NCI-H1436 treated with DMSO at 0.1 percent for 48 hours (cell line): ENCODE results near the gene TGFBR2.
"Not testable (repeated sequence)": the region's sequence is repeated elsewhere in the genome, so short reads cannot be mapped to it uniquely, and the experiment has no call there.

Experiments
- DNase-seq: peaks from one replicate; lab custom pipeline; 2025; lab: John Stamatoyannopoulos, UW

The TGFBR2 gene

DNA sequence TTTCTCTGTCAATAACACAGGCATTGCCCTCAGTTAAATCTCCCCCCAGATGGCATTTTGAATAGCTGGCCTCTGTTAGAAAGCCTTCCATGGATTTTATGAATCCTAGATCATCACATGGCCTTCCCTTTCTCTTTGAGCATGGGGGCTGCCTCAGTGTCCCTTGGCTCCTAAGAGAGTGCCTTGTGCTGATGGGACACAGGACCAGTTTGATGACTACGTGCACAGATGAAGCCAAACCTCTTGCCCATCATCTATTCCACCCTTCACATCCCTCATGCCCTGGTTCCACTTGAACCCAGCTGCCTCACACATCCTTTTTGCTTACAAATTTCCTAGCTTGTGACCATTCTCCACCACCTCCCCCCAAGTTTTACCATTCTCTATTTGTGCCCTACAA is 12.9 kb downstream of the TGFBR2 start:
- no peak for DNase-seq

DNA sequence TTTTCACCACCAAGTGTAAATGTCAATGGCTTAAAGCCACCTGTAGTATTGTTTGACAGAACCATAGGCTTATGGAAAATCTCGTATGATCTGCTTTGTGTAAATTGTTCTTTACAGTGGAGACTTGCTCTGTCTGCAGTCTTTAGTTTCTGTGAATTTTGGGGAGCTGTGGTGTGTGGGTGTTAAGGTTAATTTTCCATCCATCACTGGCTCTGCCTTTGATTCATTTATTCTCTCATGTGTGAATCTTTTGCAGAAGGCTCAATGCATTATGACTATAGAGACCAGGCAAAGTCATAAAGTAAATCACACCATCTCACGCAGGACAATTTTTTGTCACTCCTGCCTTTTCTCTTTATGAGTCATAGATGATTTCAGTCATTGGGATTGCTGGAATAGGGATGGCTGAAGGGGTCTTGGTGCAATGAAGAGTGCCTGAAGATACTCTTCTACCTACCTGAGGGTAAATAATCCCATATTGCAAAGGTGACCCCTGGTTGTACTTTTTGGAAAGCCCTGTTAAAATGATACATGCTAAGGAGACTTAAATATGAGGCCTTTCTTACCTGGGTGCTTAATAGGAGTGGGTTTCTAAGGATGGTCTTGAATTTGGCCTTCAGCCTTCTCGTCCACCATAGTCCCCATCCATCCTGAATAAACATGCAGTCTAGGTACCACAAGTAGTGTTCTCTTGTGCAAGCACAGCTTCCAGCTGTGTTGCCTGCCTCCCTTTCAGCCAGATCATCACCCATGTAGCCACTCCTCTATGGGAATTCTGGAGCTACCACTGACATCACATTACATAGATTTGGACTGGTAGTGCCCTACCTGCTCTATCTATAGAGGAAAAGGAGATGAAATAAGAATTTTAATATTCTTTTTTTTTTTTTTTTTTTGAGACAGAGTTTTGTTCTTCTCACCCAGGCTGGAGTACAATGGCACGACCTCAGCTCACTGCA is 14.3 kb downstream of the TGFBR2 start:
- no peak for DNase-seq

DNA sequence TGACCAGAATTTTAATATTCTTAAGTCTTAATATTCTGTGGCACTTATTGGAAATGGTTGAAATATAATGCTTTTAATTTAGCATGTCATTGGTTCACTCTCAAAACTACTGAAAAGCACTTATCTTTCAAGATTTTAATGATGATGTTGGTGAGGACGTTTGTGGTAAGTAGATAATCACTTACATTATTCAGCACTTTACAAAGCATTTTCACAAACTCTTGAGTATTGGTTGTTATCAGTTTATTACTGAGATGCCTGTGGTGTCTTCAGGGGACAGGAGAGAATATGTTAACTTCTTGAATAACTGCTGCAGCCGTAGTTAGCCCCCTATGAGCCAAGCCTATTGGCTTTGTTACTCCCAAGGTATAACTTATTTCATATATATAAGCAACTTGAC is 15.2 kb downstream of the TGFBR2 start:
- DNase-seq: no peak

DNA sequence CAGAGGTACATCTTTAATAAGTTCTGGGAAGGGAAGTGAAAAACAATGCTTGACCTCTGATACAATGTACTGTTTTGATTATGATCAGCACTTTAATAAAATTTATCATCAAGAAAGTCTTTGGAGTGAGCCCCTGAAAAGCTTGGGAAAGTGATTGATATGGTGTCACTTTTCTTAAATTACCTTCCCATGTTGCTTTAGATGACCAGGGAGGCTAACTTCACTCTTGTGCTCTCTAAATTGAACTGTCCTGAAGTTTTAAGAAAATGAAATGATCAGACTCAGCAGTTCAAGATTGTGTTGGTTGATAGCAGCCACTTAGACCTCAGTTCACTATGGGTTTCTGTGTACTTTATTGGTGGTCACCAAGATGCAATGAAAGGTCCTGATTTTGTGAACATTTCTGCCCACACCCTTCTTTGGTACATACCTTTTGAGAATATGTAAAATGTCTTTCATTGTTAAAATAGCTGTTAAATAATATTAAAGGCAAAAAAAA is 15.7 kb downstream of the TGFBR2 start:
- no peak for DNase-seq

DNA sequence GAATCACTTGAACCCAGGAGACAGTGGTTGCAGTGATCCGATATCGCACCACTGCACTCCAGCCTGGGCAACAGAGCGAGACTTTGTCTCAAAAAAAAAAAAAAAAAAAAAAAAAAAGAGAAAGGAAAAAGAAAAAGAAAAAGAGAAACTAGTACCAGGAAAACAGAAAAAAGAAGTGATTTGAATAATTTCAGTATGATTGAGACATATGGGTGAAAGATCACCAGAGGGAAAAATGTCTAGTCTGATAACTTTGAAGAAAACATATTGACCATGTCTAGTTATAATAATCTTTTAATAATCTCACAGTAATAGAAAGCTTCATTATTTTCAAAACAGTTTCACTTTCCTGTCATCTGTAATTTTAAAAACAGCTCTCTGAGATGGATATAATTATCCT is 16.4 kb downstream of the TGFBR2 start:
- no peak for DNase-seq

DNA sequence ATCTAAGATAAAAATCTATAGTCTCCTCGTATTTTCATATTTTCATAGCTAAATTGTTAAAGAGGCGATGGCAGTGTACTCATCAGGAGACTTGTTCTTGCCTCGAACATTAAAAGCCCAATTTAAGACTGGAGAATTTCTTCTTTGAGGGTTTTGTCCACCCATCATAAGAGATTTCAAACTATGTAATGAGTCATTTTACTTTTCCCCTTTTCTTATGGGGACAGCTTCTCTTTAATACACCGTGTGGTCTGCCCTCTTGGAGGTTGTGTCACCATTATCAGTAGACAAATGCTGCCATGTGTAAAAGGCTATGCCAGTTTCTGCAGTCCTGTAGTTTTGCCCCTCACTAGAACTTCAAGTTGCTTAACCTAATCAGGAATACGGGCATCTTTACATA is 16.9 kb downstream of the TGFBR2 start:
- DNase-seq: no peak

DNA sequence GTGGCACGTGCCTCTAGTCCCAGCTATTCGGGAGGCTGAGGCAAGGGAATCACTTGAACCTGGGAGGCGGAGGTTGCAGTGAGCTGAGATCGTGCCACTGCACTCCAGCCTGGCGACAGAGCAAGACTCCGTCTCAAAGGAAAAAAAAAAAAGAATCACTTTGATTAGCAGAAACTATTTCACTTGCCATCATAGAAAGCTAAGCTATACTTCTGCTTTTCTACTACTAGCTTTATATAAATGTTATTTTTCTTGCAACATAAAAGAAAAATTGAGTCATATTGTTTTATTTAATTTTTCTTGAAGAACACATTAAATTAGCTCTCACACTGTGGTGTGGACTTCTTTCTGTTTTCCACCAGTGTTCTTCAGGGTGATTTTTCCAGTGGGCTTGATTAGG is 18.1 kb downstream of the TGFBR2 start:
- not testable (repeated sequence) for DNase-seq

DNA sequence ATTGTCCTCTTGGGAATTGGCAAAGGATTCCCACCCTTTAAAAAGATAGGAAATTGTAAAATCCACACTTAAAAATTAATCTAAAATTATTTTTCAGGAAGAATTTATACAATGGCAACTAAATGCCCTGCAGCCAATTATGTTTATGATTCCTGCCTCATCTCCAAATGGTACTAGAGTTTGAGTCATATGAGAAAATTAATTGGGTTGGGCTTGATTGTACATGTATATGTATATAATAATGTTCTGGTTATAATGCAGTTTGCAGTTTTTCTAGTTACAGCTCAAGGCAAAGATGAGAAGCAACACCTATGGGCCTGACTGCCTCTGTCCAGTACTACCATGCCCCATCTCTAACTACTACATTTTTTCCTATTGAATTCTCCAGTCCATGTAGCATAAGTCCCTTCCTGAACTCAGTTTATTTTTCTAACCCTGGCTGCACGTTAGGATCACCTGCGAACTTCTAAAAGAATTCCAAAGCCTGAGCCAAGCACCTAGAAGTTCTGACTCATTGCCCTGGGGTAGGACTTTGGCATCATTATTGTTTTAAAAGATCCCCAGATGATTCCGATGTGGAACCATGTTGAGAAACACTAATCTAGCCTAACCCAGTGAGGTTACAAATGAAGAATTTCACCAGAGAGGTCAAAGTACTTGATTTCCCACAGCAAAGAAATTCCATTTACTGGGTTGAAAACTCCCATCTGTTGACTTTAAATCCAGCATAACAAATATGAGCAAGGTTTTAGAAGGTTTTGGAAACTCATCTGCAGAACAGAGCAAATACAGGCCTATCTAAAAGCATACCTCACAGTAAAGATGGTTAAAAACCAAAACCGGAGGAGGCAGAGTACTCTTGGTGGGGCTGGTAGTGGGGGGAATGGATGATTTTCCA is 19.4 kb downstream of the TGFBR2 start:
- DNase-seq: no peak

DNA sequence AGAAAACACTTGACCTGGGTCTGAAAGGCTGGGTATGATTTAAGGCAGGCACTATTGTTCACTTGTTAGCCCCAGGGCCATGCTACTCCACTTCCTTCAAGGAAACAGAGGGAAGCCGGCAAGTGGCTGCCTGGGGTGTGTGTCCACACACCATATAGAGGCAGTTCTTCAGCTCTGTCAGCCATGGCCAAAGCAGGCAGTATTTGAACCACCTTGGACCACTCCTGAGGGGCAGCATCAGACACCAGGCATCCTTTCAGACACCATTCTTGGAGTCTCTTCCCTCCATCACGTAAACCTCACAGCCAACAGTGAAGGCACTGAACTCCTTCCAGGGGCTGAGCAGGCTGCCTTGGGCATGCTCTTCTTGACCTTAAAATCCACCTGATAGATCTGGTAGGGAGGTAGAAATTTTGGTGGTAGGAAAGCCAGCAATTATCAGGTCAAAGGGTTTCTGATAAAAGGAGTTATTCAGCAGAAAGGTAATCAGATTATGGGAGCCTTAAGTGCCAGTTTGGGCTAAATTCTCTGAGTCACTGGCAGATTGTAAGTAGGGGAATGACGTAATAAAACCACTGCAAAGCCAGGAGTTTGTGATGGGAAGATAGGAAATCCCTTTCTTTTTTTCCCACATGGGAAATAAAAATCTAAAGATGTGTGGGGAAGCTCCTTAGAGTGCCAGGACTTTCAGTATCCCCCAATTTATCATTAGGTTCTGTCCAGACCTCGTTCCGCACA is 20.2 kb downstream of the TGFBR2 start:
- no peak for DNase-seq

DNA sequence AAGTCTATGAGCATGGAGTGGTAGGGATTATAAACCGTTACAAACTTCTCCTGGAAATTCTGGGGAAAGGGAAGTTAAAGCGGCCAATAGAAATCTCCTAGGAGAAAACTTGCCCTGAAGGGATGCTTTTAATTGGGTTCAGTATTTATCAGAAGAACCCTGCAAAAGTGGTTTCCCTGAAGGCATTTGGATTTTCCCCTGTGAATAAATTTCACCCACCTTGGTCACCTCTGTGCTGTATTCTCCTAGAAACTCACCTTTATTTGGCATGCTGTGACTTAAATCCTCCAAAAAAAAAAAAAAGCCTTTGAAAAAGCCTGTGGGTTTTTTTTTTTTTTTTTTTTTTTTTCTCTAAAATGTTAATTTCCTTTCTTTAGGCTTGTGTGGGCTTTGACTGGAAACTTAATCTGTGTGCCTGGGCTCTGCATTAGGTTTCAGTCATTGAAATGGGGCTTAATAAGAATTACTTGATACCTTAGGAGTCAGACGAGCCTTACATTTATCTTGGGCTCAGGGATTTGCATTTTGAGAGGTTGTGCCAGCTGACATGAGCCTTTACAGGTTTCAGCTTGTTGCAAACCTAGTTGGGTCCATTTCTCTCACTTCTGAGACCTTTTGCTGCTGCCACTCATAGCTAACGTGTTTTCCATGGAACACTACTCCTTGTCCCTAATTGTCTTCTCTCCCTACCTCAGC is 22.0 kb downstream of the TGFBR2 start:
- no peak for DNase-seq

DNA sequence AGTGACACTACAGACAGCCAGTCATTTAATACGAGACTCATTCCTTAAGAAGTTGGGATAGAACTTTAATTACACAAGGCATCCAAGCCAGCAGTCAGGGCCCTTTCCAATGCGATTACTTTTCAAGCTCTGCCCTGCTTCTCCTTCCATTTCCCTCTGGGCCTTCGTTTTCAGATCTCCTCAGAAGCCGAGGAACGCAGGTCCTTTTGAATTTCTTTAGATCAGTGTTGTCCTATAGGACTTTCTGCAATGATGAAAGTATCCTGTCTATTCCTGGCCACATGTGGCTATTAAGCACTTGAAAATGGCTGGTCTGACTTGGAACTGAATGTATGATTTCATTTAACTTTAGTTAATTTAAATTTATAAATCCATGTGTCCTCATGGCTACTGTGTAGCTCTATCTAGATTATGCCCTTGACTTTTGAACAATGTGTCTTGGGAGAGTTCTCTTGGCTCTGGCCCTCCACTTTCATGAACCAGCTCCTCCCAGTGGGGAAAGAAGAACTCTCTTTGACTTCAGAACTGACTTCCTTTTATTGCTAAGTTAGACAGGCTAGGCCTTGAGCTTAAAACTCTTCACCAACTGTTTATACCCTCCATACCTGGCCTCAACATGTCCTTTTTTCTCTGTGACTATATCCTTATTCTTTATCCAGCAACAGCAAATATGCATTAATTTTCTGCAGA is 22.6 kb downstream of the TGFBR2 start:
- DNase-seq: no peak

DNA sequence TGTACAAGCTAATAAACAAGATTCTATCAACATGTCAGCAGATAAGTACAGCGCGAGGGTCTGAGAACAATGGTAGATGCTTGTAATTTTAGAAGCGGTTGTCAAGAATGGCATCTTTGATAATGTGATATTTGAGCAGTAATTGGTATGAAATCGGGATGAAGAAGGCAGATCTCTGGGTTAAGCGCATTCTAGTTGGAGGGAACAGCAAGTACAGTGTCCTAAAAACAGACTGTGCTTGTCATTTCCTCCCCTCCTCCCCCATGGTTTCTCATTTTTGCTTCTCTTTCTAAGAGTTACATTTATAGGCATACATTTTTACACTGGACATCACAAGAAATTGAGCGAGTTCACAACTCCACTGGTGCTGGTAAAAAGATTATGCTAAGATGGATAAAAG is 23.3 kb downstream of the TGFBR2 start:
- no peak for DNase-seq

DNA sequence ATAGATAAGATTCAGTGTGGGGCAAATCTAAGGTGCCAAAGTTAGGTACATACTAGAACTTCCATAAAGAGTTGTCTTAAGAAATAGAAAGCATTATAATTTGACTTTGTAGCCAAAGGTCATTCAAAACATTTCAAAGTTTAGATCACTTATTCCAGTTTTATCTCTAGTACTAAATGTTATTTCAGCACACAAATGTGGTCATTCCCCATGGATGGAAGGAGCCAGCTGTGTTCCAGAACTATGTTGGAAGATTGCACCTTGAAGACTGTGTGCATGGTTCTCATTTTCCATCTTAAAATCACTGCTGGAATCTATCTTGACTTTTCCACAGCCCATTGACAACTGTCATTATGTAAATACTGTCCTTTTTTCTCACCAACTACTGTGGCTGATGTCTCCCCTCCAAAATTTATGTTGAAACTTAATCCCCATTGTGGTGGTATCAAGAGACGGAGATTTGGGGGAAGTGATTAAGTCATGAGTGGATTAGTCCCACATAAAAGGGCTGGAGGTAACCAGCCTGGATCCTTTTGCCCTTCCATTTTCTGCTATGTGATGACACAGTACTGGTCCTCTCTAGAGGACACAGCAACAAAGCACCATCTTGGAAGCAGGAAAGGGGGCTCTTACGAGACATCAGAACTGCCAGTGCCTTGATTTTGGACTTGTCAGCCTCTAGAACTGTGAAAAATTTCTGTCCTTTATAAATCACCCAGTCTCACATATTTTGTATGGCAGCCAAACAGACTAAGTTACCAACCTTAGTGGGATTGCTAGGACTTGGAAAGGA is 24.0 kb downstream of the TGFBR2 start:
- DNase-seq: no peak

DNA sequence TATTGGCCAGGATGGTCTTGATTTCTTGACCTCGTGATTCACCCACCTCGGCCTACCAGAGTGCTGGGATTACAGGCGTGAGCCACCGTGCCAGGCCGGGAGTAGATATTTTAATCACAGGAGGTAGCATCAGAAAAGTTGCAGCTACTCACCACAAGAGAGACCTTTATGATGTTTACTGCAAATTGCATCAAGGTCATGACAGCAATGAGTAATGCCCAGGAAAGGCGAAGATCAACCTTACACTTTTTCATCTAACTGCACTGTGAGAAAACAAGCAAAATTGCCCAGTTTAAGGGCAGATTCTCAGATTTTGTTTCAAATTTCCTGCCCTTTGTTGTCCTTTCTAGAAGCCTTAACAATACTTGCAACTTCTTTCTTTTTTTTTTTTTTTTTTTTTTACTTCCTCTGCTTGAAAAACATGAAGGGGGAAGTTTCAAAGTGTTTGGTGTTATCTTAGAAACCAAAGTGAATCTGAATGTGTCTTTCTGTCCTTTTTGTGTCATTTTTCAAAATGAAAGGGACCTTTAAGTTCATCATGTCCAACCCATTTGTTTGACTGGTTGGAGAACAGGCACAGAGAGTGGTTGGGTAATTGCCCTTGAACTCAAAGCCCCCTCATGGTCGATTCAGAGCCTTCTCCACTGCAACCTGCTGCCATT is 25.0 kb downstream of the TGFBR2 start:
- no peak for DNase-seq

DNA sequence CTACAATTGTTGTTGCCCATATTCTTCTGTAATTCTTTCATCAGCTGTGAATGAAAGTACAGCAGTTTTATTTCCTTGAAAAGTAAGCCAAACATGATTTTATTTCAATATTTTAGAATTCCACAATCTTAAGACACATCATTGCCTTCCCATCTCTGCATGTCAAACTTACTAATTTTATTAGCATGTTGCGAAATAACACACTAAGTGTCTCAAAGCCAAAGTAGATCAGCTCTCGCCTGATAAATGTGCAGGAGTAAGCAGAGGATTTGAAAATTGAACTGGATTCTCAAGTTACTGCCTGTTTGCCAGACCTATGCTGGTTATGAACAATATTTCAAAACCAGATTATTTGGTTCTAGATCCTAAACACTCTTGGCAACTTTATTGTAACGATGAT is 25.7 kb downstream of the TGFBR2 start:
- no peak for DNase-seq

DNA sequence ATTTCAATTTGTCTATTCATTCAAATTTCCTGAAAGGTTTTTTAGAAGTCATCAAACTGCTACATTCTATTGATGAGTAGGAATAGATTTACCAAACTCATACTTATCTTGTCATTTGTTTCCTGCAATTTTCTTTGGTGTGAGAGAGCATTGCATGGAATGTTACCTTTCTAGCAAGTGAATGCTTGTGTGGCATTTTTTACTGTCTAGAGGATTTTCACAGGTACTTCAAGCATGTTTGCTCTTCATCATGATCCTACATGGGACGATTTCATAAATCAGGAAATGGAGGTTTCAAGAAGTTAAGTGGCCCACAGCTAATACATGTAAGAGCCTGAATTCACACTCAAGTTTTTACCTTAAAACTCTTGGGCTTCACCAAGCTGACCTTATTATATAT is 26.1 kb downstream of the TGFBR2 start:
- DNase-seq: no peak

DNA sequence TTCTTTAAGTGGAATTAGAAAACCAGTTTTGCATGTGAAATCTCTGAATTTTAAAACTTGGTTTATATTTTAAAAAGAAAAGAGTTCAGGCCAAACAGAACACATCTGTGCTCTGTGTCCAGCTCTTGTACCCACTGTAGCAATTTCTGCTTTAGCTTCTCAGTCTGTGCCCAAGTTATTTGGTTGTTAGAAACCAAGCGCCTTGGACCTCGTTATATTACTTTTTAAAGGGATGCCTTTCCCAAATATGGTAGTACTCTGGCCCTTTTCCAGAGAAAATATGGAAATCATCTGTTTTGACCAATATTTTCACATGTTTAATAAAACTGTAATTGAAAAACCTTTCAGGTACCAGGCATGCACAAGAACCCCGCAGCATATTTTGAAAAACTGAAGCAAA is 27.3 kb downstream of the TGFBR2 start:
- DNase-seq: no peak

DNA sequence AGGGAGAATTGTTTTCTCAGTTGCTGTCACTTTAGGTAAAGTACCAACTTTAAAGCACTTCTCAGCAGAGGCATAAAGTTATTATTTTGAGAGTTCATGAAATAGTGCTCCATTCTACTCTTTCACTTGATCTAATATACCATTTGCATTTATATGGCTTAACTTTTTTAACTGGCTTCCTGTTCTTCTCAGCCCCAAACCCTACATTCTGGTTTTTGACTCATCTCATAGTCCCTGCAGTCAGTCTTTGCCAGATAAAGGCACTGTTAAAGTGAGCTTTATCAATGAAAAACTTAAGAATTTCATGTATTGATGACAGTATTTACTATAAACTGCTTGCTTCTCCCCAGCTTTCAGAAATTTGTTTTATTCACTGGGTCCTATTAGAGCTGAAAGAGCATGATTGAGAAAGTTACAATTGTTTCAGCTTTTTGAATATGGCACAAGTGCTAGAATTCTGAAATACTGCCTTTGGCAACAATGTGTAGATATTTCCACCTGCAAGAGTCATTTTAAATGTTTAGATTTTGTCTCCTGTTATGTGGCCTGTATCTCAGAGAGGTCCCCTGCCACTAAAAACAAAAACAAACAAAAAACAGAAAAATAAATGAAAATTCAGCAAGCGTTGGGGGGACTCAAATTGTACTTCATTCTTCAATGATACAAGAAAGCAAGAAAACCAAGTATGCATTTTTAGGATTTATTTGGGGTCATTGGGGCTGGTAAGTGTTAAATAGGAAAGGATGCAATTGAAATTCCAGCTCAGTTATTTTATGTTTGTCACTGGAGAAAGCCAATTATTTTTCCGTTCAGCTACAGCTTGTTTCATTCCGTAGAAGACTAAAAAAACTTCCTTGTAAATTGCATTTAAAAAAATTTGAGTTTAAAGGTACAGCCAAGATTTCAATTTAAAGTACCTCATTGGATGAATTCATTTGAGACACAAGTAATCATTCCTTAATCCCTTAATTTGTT is 28.6 kb downstream of the TGFBR2 start:
- DNase-seq: no peak
